Measurements from ENCODE around the gene CIAO2B.

CIAO2B gene

GRCh38 chr16:66926171-66926947, 7.8 kb downstream of the CIAO2B start:
- peaks cover 44% of the 10 kb centered on the region for H3K27me3 ChIP-seq (ENCODE audit: control insufficient read depth, insufficient read depth, low read length)
- no peaks in the 10 kb centered on the region for H3K9me3 ChIP-seq (ENCODE audit: control insufficient read depth, insufficient read depth, low read length)
- no peak overlapping the region for H3K27ac ChIP-seq (ENCODE audit: low read depth, low read length)
- no peaks in the 10 kb centered on the region; the same call in 1 of the 2 replicates for H3K4me1 ChIP-seq (ENCODE audit: control insufficient read depth, insufficient read depth, low read length)
- H3K4me3 ChIP-seq (ENCODE audit: low read depth, low read length): no peak overlapping the region
- H3K36me3 ChIP-seq (ENCODE audit: control insufficient read depth, insufficient read depth, low read length): no peaks in the 10 kb centered on the region
- no peak overlapping the region for H3K9ac ChIP-seq (ENCODE audit: low read depth, low read length)

GRCh38 chr16:66925322-66925840, 8.8 kb downstream of the CIAO2B start, which contains the start of gene RRAD:
Gene RRAD (minus strand): TSS chr16:66925535. CDS start chr16:66925179, 356 bp downstream.
- peak within 1 kb of the TSS; percentile 59 for H3K4me3 ChIP-seq (ENCODE audit: low read depth, low read length)
- no peaks in the 10 kb centered on the region for H3K36me3 ChIP-seq (ENCODE audit: control insufficient read depth, insufficient read depth, low read length)
- no peak within 1 kb of the TSS for H3K9ac ChIP-seq (ENCODE audit: low read depth, low read length)
- H3K4me1 ChIP-seq (ENCODE audit: control insufficient read depth, insufficient read depth, low read length): no peaks in the 10 kb centered on the region; the same call in 1 of the 2 replicates
- H3K27ac ChIP-seq (ENCODE audit: low read depth, low read length): no peak within 1 kb of the TSS
- no peaks in the 10 kb centered on the region for H3K9me3 ChIP-seq (ENCODE audit: control insufficient read depth, insufficient read depth, low read length)
- peaks cover 44% of the 10 kb centered on the region for H3K27me3 ChIP-seq (ENCODE audit: control insufficient read depth, insufficient read depth, low read length)

DNA sequence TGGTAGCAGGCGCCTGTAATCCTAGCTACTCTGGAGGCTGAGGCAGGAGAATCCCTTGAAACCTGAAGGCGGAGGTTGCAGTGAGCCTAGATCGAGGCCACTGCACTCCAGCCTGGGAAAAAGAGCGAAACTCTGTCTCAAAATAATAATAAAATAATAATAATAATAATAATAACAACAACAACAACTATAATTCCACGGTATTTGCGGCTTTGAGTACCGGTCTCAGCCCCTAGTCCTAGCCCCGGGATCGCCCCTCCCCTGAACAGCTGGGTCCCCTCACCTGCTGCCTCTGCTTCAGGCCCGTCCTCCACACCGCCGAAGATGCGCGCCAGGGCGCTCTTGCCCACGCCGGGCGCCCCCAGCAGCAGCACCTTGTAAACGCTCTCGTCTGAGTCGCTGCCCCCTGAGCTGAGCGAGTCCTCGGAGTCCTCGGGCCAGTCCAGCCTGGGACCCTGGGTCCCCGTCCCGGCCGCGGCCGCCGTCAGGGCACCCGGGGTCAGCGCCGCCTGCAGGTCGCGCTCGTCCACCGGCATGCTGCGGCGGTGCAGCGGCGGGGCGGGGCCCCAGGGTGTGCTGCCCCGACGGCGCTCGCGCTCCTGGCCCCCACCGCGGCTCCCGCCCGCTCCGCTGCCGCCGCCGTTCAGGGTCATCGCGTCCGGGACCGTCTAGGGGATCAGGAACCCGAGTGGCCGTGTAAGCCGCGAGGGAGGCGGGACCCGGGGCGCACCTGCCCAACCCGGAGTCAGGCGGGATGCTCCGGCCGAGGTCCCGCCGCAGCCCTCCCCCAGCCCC, 9.5 kb downstream of the CIAO2B start:
- Histone ChIP-seq H3K36me3 (ENCODE audit: control insufficient read depth, insufficient read depth, low read length) (no peaks in the 10 kb centered on the region), H3K9ac (ENCODE audit: low read depth, low read length) (no peak overlapping the region), H3K27me3 (ENCODE audit: control insufficient read depth, insufficient read depth, low read length) (peaks cover 48% of the 10 kb centered on the region), H3K9me3 (ENCODE audit: control insufficient read depth, insufficient read depth, low read length) (no peaks in the 10 kb centered on the region), H3K4me1 (ENCODE audit: control insufficient read depth, insufficient read depth, low read length) (no peaks in the 10 kb centered on the region; the same call in 1 of the 2 replicates), H3K4me3 (ENCODE audit: low read depth, low read length) (peak overlapping the region; percentile 59), H3K27ac (ENCODE audit: low read depth, low read length) (no peak overlapping the region)

GRCh38 chr16:66923866-66924265, 10.3 kb downstream of the CIAO2B start:
- Histone ChIP-seq H3K4me1 (ENCODE audit: control insufficient read depth, insufficient read depth, low read length) (no peaks in the 10 kb centered on the region; the same call in 1 of the 2 replicates), H3K27me3 (ENCODE audit: control insufficient read depth, insufficient read depth, low read length) (peaks cover 48% of the 10 kb centered on the region), H3K27ac (ENCODE audit: low read depth, low read length) (no peak overlapping the region), H3K9ac (ENCODE audit: low read depth, low read length) (no peak overlapping the region), H3K36me3 (ENCODE audit: control insufficient read depth, insufficient read depth, low read length) (no peaks in the 10 kb centered on the region), H3K9me3 (ENCODE audit: control insufficient read depth, insufficient read depth, low read length) (no peaks in the 10 kb centered on the region), H3K4me3 (ENCODE audit: low read depth, low read length) (no peak overlapping the region)

GRCh38 chr16:66923247-66923731, 10.9 kb downstream of the CIAO2B start:
- Histone ChIP-seq H3K9ac (ENCODE audit: low read depth, low read length) (no peak overlapping the region), H3K27ac (ENCODE audit: low read depth, low read length) (no peak overlapping the region), H3K9me3 (ENCODE audit: control insufficient read depth, insufficient read depth, low read length) (no peaks in the 10 kb centered on the region), H3K4me3 (ENCODE audit: low read depth, low read length) (no peak overlapping the region), H3K4me1 (ENCODE audit: control insufficient read depth, insufficient read depth, low read length) (no peaks in the 10 kb centered on the region; the same call in 1 of the 2 replicates), H3K36me3 (ENCODE audit: control insufficient read depth, insufficient read depth, low read length) (no peaks in the 10 kb centered on the region), H3K27me3 (ENCODE audit: control insufficient read depth, insufficient read depth, low read length) (peaks cover 48% of the 10 kb centered on the region)

DNA sequence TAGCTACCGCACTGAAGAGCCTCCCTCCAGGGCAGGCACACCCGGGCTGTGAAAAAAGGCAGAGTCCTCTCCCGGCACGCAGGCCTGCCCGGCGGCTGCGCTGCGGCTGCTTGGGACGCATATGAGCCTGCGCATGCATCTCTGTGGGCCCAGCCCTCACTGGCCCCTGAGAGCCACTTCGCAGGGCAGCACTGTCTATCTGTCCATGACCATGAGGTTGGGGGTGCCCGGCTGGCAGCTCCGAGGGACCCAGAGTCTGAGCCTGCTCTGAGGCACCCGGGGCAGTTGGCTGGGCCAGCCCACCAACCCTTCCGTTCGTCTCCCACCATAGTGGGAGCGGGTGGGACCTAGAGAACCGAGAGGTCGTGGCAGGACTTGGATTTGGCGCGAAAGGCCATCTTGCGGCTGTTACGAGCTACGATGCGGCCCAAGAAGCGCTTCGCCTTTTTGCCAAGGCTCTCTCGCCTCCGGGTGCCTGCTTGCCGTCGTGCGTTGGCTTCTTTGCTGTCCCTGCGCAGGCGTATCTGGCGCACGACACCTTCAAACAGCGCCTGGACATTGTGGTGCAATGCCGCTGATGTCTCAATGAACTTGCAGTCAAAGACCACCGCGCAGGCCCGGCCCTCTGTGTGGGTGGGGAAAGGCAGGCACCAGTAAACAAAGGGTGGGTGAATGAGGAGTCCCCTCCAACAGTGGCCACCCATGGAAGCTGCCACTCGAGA, 12.3 kb downstream of the CIAO2B start:
- Histone ChIP-seq H3K4me3 (ENCODE audit: low read depth, low read length) (no peak overlapping the region), H3K9me3 (ENCODE audit: control insufficient read depth, insufficient read depth, low read length) (no peaks in the 10 kb centered on the region), H3K27me3 (ENCODE audit: control insufficient read depth, insufficient read depth, low read length) (peaks cover 40% of the 10 kb centered on the region), H3K36me3 (ENCODE audit: control insufficient read depth, insufficient read depth, low read length) (no peaks in the 10 kb centered on the region), H3K27ac (ENCODE audit: low read depth, low read length) (no peak overlapping the region), H3K9ac (ENCODE audit: low read depth, low read length) (no peak overlapping the region), H3K4me1 (ENCODE audit: control insufficient read depth, insufficient read depth, low read length) (no peaks in the 10 kb centered on the region; the same call in 1 of the 2 replicates)

DNA sequence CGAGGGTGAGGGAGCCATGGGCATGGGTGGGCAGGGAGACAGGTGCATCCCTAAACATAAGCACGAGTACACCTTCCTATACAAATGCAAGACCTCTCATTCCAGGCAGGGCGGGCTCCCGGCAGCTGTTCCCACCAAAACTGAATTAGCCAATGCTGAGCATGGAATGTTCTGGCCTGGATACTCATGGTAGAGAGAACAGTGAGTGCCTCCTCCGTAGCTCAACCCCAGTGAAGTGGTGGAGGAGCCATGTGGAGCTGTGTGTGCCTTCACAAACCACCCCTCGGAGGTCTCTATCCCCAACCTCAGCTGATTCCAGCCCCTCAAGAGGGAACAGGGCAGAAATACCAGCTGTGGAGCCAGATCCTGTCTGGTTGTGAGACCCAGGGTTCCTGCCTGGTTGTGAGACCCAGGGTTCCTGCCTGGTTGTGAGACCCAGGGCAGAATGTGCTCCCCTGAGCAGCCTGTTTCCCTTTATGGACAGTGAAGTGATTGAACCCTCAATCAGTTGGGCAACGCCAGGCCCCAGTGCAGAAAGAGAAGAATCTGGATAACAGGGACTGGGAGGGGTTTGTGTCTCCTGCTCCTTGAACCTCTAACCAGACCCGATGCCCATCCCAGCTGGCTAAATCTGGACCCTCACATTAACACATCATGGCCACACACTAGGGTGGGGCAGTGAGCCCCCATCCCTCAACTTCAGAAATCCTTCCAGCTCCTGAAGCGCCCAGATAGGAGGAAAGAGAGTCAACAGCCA, 13.1 kb downstream of the CIAO2B start:
- Histone ChIP-seq H3K4me1 (ENCODE audit: control insufficient read depth, insufficient read depth, low read length) (no peaks in the 10 kb centered on the region), H3K36me3 (ENCODE audit: control insufficient read depth, insufficient read depth, low read length) (no peaks in the 10 kb centered on the region), H3K9ac (ENCODE audit: low read depth, low read length) (no peak overlapping the region), H3K9me3 (ENCODE audit: control insufficient read depth, insufficient read depth, low read length) (no peaks in the 10 kb centered on the region), H3K27ac (ENCODE audit: low read depth, low read length) (no peak overlapping the region), H3K27me3 (ENCODE audit: control insufficient read depth, insufficient read depth, low read length) (peaks cover 32% of the 10 kb centered on the region), H3K4me3 (ENCODE audit: low read depth, low read length) (no peak overlapping the region)

GRCh38 chr16:66920299-66920590, 14.0 kb downstream of the CIAO2B start:
- H3K4me3 ChIP-seq (ENCODE audit: low read depth, low read length): no peak overlapping the region
- H3K36me3 ChIP-seq (ENCODE audit: control insufficient read depth, insufficient read depth, low read length): no peaks in the 10 kb centered on the region
- no peak overlapping the region for H3K9ac ChIP-seq (ENCODE audit: low read depth, low read length)
- H3K4me1 ChIP-seq (ENCODE audit: control insufficient read depth, insufficient read depth, low read length): no peaks in the 10 kb centered on the region
- H3K9me3 ChIP-seq (ENCODE audit: control insufficient read depth, insufficient read depth, low read length): no peaks in the 10 kb centered on the region
- no peak overlapping the region for H3K27ac ChIP-seq (ENCODE audit: low read depth, low read length)
- H3K27me3 ChIP-seq (ENCODE audit: control insufficient read depth, insufficient read depth, low read length): peaks cover 24% of the 10 kb centered on the region

DNA sequence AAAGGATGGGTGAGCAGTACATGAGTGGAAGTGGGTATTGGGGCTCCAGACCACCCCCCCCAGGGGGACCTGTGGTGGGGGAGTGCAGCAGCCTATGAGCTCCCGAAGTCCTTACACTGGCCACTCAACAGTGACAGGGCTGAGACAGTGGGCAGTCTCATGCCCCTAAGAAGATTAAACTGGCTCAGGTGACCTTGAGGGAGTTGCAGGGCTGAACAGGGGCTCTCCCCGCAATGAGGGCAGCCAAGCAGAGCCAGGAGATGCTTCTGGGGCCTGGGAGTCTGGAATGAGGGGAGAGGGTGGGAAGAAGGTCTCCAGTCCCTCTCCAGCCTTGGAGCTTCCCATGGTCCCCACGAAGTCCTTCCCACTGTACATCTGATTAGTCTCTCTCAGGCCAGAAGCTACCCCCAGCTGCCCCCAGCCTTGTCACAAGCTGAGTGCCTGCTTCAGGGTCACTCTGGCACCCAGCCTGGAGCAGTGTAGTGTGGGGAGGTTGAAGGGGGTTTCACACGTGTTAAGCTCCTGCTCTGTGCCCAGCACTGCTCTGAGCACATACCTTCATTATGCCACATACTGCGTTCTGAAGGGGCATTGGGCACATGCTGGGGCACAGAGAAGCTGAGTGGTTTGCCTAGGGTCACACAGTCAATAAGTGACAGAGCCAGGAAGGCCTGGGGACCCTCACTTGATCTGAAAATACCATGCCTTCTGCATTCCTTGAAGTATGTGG, 14.5 kb downstream of the CIAO2B start:
- H3K36me3 ChIP-seq (ENCODE audit: control insufficient read depth, insufficient read depth, low read length): no peaks in the 10 kb centered on the region
- H3K4me1 ChIP-seq (ENCODE audit: control insufficient read depth, insufficient read depth, low read length): no peaks in the 10 kb centered on the region
- peaks cover 19% of the 10 kb centered on the region for H3K27me3 ChIP-seq (ENCODE audit: control insufficient read depth, insufficient read depth, low read length)
- H3K4me3 ChIP-seq (ENCODE audit: low read depth, low read length): no peak overlapping the region
- no peak overlapping the region for H3K27ac ChIP-seq (ENCODE audit: low read depth, low read length)
- H3K9me3 ChIP-seq (ENCODE audit: control insufficient read depth, insufficient read depth, low read length): no peaks in the 10 kb centered on the region
- H3K9ac ChIP-seq (ENCODE audit: low read depth, low read length): no peak overlapping the region
